ENCODE data around the gene CEP19.
A peak's percentile ranks its signal among the peaks of the same experiment; 100 is the strongest.

Gene CEP19

GRCh38 chr3:196708467-196708866 lies 3.6 kb downstream of the CEP19 start:
- no peak for DNase-seq (ENCODE audit: low read depth)

DNA sequence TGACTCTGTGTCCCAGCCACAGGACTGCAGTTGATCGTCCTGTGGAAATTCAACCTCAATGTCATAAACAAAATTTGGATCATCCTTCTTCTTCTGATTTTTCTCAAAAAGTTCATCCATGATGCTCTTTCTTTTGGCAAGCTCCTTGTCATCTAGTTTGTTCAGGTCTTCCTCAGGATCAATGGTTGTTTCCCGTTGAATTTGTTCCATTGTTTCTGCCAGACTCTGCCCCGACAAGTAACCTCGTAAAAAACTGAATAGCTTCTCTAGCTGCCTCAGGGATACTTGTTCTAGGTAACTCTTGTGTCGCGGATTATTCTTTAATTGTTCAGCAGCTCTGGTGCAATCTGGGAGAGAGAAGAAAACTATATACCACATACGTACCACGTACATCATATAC lies 4.5 kb downstream of the CEP19 start:
- DNase-seq (ENCODE audit: low read depth) = no peak

DNA sequence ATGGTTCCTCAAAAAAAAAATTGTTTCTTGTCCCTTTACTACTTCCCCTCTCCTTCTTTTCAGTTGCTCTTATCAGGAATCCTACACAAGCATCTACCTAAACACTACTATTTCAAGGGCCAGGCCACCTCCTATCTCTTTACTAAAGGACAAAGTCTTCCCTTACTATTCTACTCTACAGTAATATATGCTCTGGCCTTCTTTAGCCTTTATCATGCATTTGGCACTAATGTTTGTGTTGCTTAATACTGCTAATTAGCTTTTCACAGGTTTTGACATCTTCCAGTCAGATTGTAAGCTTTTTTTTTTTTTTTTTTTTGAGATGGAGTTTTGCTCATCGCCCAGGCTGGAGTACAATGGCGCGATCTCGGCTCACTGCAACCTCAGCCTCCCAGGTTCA lies 5.3 kb downstream of the CEP19 start:
- DNase-seq (ENCODE audit: low read depth) = no peak

DNA sequence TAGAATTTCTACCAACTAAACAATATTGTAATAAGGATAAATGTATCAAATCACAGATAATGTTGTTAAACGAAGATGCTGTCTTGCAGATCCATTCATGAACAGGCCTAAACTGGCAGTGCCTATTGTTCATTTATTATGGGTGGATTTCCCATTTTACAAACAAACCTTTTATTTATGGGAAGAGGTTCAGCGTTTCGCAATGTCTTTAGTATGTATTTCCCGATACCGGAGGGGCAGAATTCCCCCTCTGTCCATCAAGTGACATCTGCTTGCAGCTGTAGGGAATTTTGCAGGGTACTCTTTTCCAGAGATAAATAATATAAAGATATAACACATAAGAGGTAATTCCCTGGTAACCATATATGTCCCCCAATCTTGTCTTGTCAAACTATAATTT lies 5.7 kb downstream of the CEP19 start:
- no peak for DNase-seq (ENCODE audit: low read depth)

DNA sequence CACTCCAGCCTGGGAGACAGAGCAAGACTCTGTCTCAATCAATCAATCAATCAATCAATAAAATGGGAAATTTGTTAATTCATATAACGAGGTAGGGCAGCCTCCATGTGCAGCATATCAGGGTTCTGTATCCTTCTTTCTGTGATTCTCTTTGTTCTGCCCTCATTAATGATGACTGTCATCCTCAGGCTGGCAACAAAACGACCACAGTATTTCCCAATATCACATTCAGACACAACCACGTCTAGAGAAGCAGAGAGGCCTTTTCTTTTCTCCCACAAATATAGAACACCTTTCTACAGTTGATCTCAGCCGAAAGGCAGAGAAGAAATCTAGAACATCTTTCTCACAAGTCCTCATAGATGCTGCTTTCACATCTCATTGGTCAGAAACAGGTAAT lies 11.2 kb downstream of the CEP19 start:
- no peak for DNase-seq (ENCODE audit: low read depth)

DNA sequence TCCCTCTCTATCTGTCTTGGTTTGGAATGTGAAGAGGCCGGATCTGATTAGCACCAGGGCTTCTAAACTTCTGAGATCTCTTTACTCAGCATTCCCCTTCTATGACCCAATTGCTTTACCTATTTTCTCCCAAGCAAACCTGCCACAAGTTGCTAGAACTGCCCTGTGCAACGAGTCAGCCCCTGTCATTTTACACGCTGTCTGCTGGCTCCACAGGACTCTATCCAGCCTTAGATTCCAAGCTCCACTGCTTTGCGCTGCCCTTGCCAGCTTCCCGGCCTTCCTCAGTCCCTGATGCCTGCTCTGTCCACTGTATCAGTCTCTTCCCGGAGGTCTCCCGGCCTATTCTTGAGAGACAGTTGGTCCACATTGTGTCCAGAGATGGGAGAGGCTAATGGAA lies 12.3 kb downstream of the CEP19 start:
- no peak for DNase-seq (ENCODE audit: low read depth)

DNA sequence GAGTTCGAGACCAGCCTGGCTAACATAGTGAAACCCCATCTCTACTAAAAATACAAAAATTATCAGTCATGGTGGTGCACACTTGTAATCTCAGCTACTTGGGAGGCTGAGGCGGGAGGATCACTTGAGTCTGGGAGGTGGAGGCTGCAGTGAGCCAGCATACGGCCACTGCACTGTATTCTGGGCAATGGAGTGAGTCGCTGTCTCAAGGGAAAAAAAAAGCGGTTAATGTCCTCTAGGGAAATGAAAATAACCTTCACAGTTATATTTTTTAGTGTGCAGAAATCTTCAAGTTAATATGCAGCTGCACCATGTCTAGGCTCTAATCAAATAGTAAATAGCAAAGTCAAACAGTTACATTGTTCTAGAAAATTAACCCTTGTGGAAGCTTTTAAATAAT lies 14.8 kb downstream of the CEP19 start:
- DNase-seq (ENCODE audit: low read depth) = no peak

DNA sequence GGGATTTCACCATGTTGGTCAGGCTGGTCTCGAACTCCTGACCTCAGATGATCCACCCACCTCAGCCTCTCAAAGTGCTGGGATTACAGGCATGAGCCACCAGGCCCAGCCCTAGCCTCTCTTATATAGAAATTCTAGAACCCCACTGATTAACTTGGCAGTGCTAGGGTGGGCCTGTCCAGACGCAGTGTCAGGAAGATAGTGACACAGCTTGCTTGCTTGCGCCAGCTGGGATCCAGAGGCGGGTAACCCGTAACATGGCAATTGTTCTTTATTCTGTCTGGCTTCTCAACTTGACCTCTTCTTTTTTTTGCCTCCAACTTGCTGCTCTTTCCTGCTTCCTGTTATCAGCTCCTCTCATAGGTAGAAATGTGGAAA lies 16.2 kb downstream of the CEP19 start:
- no peak for DNase-seq (ENCODE audit: low read depth)

DNA sequence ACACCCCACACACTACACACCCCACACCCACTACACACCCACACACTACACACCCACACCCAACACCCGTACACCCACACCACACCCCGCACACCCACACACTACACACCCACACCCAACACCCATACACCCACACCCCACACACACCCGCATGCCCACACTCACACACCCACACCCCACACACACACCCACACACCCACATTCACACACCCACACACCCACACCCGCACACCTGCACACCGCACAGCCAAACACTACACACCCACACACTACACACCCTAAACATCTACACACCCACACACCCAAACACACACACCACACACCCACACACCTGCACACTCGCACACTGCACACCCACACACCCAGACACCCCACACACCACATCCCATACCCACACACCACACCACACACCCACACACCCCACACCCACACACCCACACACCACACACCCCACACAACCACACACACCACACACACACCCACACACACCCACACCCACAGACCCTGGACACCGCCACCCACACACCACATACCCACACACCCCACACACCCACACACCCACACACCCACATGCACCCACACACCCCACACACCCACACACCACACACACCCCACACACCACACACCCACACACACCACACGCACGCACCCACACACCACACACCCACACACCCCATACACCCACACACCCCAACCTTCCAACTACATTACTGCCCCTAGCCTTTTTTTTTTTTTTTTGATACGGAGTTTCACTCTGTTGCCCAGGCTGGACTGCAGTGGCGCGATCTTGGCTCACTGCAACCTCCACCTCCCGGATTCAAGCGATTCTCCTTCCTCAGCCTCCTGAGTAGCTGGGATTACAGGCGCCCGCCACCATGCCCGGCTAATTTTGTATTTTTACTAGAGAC lies 16.9 kb downstream of the CEP19 start:
- no peak for DNase-seq (ENCODE audit: low read depth)

- DNase-seq (ENCODE audit: low read depth) = no peak
These were observed 17.8 kb downstream of the CEP19 start for GRCh38 chr3:196694202-196694638.

- no peak for DNase-seq (ENCODE audit: low read depth)
These were observed 20.7 kb downstream of the CEP19 start for GRCh38 chr3:196691386-196691785.

DNA sequence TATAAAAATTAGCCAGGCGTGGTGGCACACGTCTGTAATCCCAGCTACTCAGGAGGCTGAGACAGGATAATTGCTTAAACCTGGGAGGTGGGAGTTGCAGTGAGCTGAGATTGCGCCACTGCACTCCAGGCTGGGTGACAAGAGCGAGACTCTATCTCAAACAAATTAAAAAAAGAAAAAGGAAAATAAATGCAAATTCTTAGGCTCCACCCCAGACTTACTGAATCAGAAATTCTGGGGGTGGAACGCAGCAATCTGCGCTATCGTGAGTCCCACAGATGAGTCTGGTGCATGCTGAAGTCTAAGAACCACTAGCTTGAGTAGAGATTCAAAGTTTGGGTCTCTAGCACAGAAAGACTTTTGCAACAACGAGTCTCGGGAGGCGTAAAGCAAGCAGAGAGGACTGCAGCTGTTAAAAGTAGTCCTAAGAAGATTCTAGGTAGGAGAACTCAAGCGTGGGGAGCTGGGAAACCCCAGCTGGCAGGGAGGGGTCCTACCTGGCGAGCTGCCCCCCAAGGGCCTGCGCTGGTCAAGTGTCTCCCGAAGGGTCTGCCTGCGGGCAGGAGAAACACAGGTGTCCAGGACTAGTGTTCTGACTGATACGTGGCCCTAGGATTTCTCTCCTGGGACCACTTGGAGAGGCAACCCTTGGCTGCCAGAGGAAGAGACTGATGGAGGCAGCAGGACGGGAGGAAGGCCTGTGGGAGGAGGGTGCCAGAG lies 21.9 kb downstream of the CEP19 start:
- DNase-seq (ENCODE audit: low read depth) = no peak

GRCh38 chr3:196688349-196688748 lies 23.7 kb downstream of the CEP19 start:
- no peak for DNase-seq (ENCODE audit: low read depth)

DNA sequence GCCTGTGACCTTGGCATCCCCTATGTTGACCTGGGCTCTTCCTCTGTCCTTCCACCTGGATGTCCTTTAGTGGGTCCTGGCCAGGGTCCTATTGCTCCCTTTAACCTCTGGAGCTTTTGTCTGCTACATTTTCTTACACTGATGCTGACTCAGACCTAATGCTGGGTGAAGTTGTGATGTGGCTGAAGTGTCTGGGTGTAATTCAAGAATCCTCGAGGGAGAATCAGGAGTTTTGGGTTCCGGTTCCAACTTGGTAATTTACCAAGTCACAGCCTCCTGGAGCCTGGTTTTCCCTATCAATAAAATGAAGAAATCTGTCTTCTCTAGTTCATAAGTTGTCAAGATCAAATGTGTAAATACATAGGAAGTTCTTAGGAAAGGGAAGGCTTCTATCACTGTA lies 25.6 kb downstream of the CEP19 start:
- DNase-seq (ENCODE audit: low read depth) = no peak

- peak; percentile 30 for DNase-seq (ENCODE audit: low read depth)
These were observed 27.3 kb downstream of the CEP19 start for GRCh38 chr3:196684548-196685407.

GRCh38 chr3:196677931-196678330 lies 34.1 kb downstream of the CEP19 start:
- DNase-seq (ENCODE audit: low read depth) = no peak

DNA sequence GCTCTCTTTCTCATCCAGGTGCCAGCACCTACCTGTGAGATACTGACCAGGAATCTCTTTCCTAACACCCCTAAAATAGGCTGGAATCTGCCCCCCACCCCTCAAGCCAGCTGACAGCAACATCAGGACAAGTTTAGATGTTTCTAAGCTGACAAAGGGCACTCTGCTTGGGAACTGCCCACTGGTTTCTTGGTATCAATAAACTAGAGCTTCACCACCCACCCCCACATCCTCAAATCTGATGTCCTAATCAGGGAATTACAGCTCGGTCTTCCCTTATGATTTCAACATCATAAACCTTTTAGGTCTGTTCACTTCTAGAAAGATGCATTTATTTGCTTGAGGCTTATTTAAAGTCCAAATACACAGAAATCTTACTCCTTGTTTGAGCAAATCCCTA lies 34.7 kb downstream of the CEP19 start:
- no peak for DNase-seq (ENCODE audit: low read depth)

- DNase-seq (ENCODE audit: low read depth) = no peak
These were observed 38.4 kb downstream of the CEP19 start for GRCh38 chr3:196673632-196674031.

DNA sequence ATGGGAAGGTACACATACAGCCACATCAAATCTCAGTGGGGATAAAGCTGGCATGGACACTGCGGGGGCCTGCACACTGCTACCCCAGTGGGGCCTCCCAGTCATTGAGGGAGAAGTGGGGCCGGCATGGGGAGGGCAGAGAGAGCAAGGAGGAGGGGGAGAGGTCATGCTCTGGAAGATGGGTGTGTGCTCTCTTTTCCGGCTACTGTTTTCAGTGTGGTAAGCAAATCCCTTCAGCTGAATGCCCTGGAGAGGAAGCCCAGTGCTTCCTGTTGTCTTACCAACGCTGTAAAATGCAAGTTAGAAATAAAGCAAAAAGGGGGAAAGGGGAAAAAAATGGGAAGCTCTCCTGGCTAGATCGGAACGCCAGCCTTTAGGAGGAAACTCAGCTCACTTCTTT lies 41.7 kb downstream of the CEP19 start:
- DNase-seq (ENCODE audit: low read depth) = no peak

DNA sequence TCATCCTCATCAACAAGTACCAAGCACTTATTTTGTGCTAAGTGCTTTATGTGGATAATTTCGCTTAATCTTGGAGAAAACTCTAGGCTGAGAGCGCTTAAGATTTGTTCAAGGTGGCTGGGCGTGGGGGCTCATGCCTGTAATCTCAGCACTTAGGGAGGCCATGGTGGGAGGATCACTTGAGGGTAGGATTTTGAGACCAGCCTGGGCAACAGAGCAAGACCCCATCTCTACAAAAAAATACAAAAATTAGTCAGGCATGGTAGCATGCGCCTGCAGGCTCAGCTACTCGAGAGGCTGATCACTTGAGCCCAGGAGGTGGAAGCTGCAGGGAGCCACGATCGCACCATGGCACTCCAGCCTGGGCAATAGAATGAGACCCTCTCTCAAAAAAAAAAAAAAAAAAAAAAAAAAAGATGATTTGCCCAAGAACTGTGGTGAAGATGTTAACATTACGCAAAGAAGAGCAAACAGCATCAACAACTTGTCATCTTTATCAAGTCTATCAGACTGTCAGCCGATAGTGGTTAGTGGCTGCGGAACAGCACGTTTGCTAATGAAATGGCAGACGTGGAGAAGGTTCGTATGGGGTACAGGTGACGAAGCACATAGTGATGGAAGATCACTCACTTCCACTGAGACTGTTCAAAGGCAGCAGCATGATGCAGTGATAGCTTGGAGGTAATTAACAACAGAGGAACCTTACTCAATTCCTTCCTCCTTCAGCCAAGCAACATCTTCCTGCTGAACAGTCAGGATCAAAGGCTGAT lies 44.8 kb downstream of the CEP19 start:
- no peak for DNase-seq (ENCODE audit: low read depth)

DNA sequence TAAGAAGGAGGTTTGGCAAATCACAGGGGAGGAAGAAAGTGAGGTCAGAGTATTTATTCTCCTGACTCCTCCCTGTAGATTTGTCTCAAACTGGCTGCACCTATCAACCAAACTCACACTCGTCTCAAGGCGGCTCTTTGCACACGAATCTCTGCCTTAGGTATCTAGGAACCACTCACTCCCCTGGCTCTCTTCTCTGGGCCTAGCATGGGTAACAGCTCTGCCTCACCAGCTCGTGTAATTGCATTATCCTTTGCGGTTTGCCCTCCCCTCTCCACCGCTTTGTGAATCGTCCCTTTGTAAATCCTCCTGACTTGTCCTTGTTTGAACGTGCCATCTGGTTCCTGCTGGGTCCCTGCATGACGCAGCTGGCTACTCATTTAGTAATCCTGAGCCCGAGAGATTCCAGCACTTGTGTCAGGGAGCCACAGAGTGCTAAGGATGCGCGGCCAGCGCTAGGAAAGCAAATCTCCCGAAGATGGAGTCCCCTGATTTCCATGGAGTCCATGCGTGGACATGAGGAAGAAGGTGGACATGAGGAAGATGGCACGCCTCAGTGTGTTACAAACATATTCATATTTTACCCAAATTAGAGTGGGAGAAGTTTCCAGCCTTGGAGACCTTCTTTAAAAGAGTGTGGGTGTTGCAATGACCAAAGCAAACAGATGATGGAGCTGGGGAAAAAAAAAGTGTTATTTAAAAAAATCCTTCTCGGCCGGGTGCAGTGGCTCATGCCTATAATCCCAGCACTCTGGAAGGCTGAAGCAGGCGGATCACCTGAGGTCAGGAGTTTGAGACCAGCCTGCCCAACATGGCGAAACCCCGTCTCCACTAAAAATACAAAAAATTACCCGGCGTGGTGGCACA lies 45.8 kb downstream of the CEP19 start:
- no peak for DNase-seq (ENCODE audit: low read depth)

Data from stimulated activated CD8-positive, alpha-beta memory T cell treated with anti-CD3 and anti-CD28 coated beads, Interleukin-7, amount 100 ng/mL, for 24 hours (primary cell).